ENCODE results near the gene NME3.
"Not testable (repeated sequence)": the region's sequence is repeated elsewhere in the genome, so short reads cannot be mapped to it uniquely, and the experiment has no call there.

The NME3 gene

DNA sequence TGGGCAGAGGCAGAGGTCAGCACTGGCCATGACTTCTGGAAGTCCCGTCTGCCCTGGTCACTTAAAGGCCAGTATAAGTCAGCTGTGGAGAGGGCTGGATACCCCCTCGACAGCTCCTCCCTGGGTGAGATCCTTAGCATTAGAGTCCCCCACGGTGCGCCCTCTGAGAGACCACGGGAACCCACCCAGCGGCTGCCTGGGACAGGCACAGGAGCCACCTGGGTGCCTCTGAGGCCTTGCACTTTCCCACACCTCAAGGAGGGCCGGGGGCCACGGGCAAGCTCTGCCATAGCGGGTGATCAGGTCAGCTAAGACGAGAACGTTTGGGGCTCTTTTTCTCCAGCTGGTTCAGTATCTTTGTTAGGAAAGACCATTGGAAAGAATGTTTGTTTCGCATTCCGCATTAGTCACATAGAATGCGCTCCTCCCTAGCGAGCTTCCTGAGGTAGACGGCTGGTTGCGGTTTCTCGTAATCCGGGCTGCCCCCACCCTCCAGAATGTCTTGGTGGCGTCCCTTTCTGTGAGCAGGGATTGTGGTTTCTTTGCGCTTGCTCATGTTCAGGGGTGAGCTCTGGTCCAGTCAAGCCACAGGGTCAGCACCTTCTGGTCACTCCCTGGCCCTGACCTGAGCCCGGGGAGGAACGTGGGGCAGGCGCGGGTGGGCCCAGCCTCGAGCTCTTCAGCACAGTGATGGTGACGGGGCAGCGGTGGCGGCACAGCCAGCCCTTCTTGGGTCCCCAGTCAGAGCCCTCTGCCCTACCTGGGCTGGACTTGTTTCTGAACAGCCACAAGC lies 25.2 kb downstream of the NME3 start:
- H3K27me3 Mint-ChIP-seq (ENCODE audit: low read depth) = no peaks in the 10 kb centered on the region
- H3K4me1 Mint-ChIP-seq (ENCODE audit: low read depth) = peaks cover 2% of the 10 kb centered on the region
- peaks cover 4% of the 10 kb centered on the region for H3K36me3 Mint-ChIP-seq (ENCODE audit: low read depth)
- no peak overlapping the region for H3K27ac Mint-ChIP-seq
- no peaks in the 10 kb centered on the region for H3K9me3 Mint-ChIP-seq
- no peak overlapping the region for H3K4me3 Mint-ChIP-seq

- Mint-ChIP-seq H3K27me3 (ENCODE audit: low read depth) (no peaks in the 10 kb centered on the region), H3K27ac (no peak overlapping the region), H3K4me3 (no peak overlapping the region), H3K9me3 (no peaks in the 10 kb centered on the region), H3K4me1 (ENCODE audit: low read depth) (peaks cover 2% of the 10 kb centered on the region), H3K36me3 (ENCODE audit: low read depth) (peaks cover 6% of the 10 kb centered on the region)
These were observed 26.0 kb downstream of the NME3 start for GRCh38 chr16:1745181-1745899.

DNA sequence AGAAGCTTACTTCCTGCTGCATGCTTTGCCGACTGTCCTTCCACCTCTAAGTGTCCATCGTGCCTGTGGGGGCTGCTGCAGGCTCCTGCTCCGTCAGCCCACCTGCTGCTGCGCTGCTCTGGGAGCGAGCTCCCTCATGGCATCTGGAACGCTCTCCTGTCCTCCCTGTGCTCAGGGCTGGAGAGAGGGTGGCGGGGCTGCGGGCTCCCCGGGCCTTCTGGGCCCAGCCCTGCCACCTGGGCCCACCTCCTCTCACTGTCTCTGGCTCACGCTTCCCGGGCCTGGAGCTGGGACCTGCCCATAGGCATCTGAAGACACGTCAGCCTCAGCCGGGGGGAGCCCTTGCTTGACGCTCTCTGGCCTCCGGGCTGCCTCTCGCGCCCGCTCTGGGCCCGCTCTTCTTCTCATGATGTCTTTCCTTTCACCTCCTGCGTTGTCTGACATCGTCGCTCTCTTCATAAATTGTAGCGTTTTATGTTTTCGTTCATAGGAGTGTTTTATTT lies 27.0 kb downstream of the NME3 start:
- H3K27me3 Mint-ChIP-seq (ENCODE audit: low read depth) = no peaks in the 10 kb centered on the region
- peaks cover 2% of the 10 kb centered on the region for H3K4me1 Mint-ChIP-seq (ENCODE audit: low read depth)

DNA sequence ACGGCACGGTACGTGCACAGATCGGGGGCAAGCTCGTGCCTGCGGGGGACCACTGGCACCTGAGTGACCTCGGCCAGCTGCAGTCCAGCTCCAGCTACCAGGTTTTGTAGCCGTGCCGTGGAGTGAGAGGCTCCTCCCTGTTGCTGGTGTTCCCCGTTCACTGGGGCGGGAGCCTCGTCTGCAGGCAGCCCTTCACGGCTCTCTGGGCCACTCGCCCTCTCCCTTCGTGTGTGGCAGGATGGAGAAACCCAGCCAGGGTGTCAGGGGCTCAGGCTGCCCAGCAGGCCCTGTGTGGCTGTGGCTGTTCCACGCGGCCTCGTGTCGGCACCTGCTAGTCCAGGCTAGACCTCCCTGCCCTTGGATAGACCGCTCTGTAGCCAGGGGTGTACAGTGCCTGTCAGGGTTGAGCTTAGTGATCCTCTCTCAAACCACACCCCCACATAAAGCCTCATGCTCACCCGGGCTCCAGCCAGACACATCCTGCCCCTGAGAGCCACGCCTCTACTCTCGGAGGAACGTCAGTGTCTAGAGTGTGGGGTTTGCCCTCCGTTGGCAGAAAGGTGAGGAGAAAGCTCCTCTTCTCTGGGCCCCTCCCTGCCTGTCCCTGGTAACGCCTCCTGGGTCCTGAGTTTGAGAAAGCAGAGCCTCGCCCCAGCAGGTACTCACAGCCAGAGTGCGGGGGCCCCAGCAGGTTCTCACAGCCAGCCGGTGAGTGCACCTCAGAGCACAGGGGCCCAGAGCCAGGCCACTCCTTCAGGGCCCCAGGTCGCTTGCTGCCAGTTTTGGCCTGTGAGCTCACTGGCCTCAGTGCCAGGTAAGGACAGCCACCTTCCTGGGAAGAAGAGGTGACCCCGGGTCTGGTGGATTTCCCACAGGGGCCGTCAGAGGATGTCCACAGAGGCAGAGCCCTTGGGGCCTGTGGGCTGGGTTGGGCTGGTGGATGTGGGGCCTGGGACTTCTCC lies 27.7 kb downstream of the NME3 start:
- Mint-ChIP-seq H3K27ac (no peak overlapping the region), H3K27me3 (ENCODE audit: low read depth) (no peaks in the 10 kb centered on the region), H3K4me3 (no peak overlapping the region), H3K36me3 (ENCODE audit: low read depth) (peaks cover 6% of the 10 kb centered on the region), H3K4me1 (ENCODE audit: low read depth) (peaks cover 2% of the 10 kb centered on the region), H3K9me3 (no peaks in the 10 kb centered on the region)

More for the DNA sequence above, 27.0 kb downstream of the NME3 start:
- Mint-ChIP-seq H3K9me3 (no peaks in the 10 kb centered on the region), H3K27ac (peak overlapping the region; percentile 45), H3K4me3 (no peak overlapping the region), H3K36me3 (ENCODE audit: low read depth) (peaks cover 6% of the 10 kb centered on the region)

DNA sequence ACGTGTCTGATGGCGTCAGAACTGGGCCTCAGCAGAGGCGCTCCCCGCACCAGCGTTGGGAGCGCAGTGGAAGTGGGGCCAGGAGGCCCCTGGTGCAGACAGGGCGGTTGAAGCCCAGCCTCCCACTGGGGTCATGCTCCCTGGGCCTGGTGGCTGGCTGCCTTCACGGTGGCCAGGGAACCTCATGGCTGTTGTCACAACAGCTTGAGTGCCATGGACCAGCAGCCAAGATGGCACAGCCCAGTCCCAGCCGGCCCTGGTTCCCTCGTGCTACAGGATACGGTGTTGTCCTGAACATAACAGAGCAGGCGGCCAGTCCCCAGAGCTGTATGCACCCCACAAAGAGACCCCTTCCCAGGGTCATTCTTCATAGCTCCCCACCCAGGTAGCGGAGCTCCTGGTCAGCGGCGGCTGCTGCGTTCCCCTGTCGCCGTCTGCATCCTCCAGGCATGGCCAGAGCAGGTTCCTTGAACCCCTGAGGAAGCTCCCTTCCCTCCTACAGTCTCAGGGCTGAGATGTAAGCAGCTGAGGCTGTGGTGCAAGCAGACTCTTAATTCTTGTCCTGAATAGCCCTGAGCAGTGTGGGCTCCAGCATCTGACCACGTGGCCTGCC lies 29.7 kb downstream of the NME3 start:
- Mint-ChIP-seq H3K9me3 (no peaks in the 10 kb centered on the region), H3K4me3 (no peak overlapping the region), H3K27ac (no peak overlapping the region)

DNA sequence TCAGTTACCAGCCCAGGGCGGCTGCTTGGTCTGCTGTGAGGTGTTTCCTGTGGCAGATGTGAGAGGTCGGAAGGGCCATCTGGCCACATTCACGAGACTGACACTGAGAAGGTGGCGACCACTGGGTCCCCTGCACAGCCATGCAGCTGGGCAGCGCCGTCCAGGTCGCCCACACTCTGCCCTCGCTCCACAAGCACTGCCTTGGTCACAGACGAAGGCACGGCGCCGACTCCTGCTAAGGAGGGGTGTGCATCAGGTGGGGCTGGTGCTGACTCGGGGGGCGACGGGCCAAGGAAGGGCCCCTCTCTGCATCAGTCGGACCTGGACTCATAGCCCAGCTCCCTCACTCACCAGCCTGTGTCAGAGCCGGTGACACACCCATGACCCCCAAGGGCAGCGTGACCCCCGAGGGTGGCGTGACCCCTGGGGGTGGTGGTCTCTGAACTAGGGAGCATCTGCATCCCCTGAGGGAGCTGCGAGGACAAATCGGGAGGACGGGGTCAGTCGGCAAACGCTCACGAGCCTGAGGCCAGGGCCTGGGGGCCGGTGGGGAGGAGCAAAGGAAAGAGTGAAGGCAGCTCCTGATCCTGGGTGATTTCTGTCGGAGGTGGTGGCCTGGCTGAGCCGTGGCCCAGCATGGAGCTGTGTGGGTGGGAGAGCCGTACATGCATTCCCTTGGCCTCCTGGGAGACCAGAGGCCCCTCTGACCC lies 30.4 kb downstream of the NME3 start:
- no peak overlapping the region for H3K4me3 Mint-ChIP-seq
- H3K27ac Mint-ChIP-seq = no peak overlapping the region
- H3K4me1 Mint-ChIP-seq (ENCODE audit: low read depth) = peaks cover 2% of the 10 kb centered on the region
- no peaks in the 10 kb centered on the region for H3K27me3 Mint-ChIP-seq (ENCODE audit: low read depth)
- H3K36me3 Mint-ChIP-seq (ENCODE audit: low read depth) = peaks cover 6% of the 10 kb centered on the region
- no peaks in the 10 kb centered on the region for H3K9me3 Mint-ChIP-seq

More for the DNA sequence above, 29.7 kb downstream of the NME3 start:
- Mint-ChIP-seq H3K36me3 (ENCODE audit: low read depth) (peaks cover 6% of the 10 kb centered on the region), H3K27me3 (ENCODE audit: low read depth) (no peaks in the 10 kb centered on the region), H3K4me1 (ENCODE audit: low read depth) (peaks cover 2% of the 10 kb centered on the region)

GRCh38 chr16:1740234-1740633 lies 31.1 kb downstream of the NME3 start:
- no peaks in the 10 kb centered on the region for H3K27me3 Mint-ChIP-seq (ENCODE audit: low read depth)
- peaks cover 2% of the 10 kb centered on the region for H3K4me1 Mint-ChIP-seq (ENCODE audit: low read depth)
- H3K27ac Mint-ChIP-seq = no peak overlapping the region
- peaks cover 6% of the 10 kb centered on the region for H3K36me3 Mint-ChIP-seq (ENCODE audit: low read depth)
- H3K9me3 Mint-ChIP-seq = no peaks in the 10 kb centered on the region
- H3K4me3 Mint-ChIP-seq = no peak overlapping the region

DNA sequence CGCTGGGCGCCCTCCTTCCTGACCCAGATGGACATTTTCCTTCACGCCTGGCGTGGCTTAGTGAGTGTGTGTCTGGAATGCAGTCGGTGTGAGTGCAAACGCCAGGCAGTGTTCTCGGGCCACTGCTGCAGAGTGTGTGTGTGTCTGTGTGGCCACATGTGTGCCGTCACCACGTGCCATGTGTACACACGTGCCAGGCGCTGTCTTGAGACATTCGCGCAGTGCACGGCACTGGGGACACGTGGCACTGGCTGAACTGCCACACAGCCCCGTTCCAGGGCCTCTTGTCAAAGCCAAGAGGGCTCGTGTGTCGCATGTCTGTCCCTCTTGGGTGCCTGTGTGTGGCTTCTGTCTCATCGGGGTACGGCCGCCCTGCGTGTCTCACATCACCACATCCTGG lies 36.5 kb downstream of the NME3 start:
- H3K27ac Mint-ChIP-seq = no peak overlapping the region
- no peaks in the 10 kb centered on the region for H3K27me3 Mint-ChIP-seq (ENCODE audit: low read depth)

GRCh38 chr16:1734123-1734522 lies 37.2 kb downstream of the NME3 start:
- H3K36me3 Mint-ChIP-seq (ENCODE audit: low read depth) = peaks cover 12% of the 10 kb centered on the region
- no peak overlapping the region for H3K4me3 Mint-ChIP-seq
- no peaks in the 10 kb centered on the region for H3K9me3 Mint-ChIP-seq
- no peaks in the 10 kb centered on the region for H3K27me3 Mint-ChIP-seq (ENCODE audit: low read depth)
- no peaks in the 10 kb centered on the region for H3K4me1 Mint-ChIP-seq (ENCODE audit: low read depth)
- no peak overlapping the region for H3K27ac Mint-ChIP-seq

More for the DNA sequence above, 36.5 kb downstream of the NME3 start:
- Mint-ChIP-seq H3K36me3 (ENCODE audit: low read depth) (peaks cover 12% of the 10 kb centered on the region), H3K9me3 (no peaks in the 10 kb centered on the region), H3K4me1 (ENCODE audit: low read depth) (no peaks in the 10 kb centered on the region), H3K4me3 (no peak overlapping the region)

- not testable (repeated sequence) for H3K27ac Mint-ChIP-seq; H3K9me3 Mint-ChIP-seq; H3K27me3 Mint-ChIP-seq (ENCODE audit: low read depth); H3K4me1 Mint-ChIP-seq (ENCODE audit: low read depth); H3K4me3 Mint-ChIP-seq
- peaks cover 16% of the 10 kb centered on the region for H3K36me3 Mint-ChIP-seq (ENCODE audit: low read depth)
These were observed 38.8 kb downstream of the NME3 start for GRCh38 chr16:1732551-1732987.

DNA sequence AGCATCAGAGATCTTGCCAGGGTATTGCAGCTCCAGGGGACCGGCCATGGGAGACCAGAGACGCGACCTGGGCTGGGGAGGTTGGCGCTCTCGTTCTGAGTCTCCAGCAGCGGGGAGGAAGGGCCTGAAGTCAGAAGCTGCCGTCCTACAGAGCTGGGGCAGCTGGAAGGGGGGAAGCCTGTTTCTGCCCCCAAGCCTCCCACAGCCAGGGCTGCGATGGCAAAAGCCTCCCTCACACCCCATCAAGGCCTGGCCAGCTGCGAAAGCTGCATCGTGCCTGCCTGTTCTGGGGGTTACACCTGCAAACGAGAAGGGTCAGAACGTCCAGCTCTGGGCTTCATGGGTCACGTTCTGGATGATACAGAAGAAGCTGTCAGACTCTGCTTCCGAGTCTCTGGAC lies 39.3 kb downstream of the NME3 start:
- Mint-ChIP-seq H3K9me3 (no peaks in the 10 kb centered on the region), H3K27me3 (ENCODE audit: low read depth) (no peaks in the 10 kb centered on the region), H3K27ac (no peak overlapping the region), H3K4me3 (no peak overlapping the region), H3K4me1 (ENCODE audit: low read depth) (no peaks in the 10 kb centered on the region), H3K36me3 (ENCODE audit: low read depth) (peaks cover 21% of the 10 kb centered on the region)

GRCh38 chr16:1731603-1732002 lies 39.7 kb downstream of the NME3 start:
- no peak overlapping the region for H3K4me3 Mint-ChIP-seq
- no peaks in the 10 kb centered on the region for H3K27me3 Mint-ChIP-seq (ENCODE audit: low read depth)
- H3K9me3 Mint-ChIP-seq = no peaks in the 10 kb centered on the region
- H3K4me1 Mint-ChIP-seq (ENCODE audit: low read depth) = no peaks in the 10 kb centered on the region
- no peak overlapping the region for H3K27ac Mint-ChIP-seq
- H3K36me3 Mint-ChIP-seq (ENCODE audit: low read depth) = peaks cover 24% of the 10 kb centered on the region

- no peaks in the 10 kb centered on the region for H3K9me3 Mint-ChIP-seq
- H3K4me3 Mint-ChIP-seq = no peak overlapping the region
- H3K27ac Mint-ChIP-seq = no peak overlapping the region
- H3K27me3 Mint-ChIP-seq (ENCODE audit: low read depth) = no peaks in the 10 kb centered on the region
- no peaks in the 10 kb centered on the region for H3K4me1 Mint-ChIP-seq (ENCODE audit: low read depth)
- peaks cover 24% of the 10 kb centered on the region for H3K36me3 Mint-ChIP-seq (ENCODE audit: low read depth)
These were observed 40.3 kb downstream of the NME3 start for GRCh38 chr16:1731073-1731472.

All from T-helper 1 cell treated with Interleukin-12 subunit alpha and Interleukin-12 subunit beta and Interleukin-4 antibody, amounts not matched to agents 30 μg/mL and 1 μg/mL, for 36 hours (primary cell).